Measurements from ENCODE around the gene PAK4.

Gene PAK4

DNA sequence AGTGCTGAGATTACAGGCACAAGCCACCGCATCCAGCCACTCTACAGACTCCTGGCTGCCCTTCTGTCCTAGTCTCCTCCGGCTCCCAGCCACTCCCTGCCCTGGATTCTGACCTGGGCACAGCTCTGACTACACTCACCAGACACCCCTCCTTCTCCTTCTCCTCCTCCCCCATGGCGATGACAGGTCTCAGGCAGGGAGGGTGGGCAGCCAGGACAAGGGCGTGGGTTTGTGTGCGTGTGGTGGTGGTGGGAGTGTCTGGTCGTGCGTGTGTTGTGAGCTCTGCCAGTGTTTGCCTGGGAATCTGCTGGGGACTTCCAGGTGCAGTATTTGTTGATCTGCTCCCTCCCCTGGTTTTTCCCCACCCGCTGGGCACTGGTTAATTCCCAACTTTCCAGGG lies 68.2 kb downstream of the PAK4 start:
- H3K9me3 Mint-ChIP-seq = no peaks in the 10 kb centered on the region
- DNase-seq (ENCODE audit: low spot score in 2 of 2) = no peak
- no peak overlapping the region for H3K27ac Mint-ChIP-seq
- H3K36me3 Mint-ChIP-seq = peaks cover 3% of the 10 kb centered on the region
- no peak for ATAC-seq (ENCODE audit: low read depth)
- H3K27me3 Mint-ChIP-seq = peaks cover 22% of the 10 kb centered on the region
- no peak overlapping the region for H3K4me3 Mint-ChIP-seq
- H3K4me1 Mint-ChIP-seq = peaks cover 9% of the 10 kb centered on the region

DNA sequence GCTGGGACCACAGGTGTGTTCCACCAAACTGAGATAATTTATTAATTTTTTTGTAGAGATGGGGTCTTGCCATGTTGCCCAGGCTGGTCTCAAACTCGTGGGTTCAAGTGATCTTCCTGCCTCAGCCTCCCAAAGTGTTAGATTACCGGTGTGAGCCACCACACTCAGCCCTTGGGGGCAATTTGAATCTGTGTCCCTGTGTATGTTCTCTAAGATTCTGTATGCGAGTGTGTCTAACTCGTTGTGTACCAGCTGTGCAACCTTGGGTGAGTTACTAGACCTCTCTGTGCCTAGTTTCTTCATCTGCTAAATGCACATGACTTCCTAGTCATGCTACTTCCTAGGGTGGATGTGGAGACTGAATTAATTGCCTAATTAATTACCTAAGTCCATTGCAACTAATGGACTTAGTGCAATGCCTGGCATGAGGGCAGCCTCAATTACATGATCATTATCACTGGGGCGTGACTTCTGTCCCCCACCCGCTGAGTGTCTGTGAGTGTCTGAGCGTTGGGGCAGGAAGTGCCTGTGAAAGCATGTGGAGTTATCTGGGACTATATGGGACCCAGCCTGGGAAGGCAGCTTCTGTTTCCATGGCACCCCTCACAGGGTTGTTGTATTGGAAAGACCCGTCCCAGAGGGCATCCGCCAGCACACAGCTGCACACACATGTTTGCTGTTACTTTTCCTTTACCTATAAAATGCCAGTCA lies 69.4 kb downstream of the PAK4 start:
- Mint-ChIP-seq H3K36me3 (no peaks in the 10 kb centered on the region), H3K4me1 (peaks cover 9% of the 10 kb centered on the region), H3K4me3 (no peak overlapping the region), H3K27ac (no peak overlapping the region), H3K9me3 (no peaks in the 10 kb centered on the region), H3K27me3 (peaks cover 24% of the 10 kb centered on the region)
- no peak for DNase-seq (ENCODE audit: low spot score in 2 of 2)
- ATAC-seq (ENCODE audit: low read depth) = no peak

DNA sequence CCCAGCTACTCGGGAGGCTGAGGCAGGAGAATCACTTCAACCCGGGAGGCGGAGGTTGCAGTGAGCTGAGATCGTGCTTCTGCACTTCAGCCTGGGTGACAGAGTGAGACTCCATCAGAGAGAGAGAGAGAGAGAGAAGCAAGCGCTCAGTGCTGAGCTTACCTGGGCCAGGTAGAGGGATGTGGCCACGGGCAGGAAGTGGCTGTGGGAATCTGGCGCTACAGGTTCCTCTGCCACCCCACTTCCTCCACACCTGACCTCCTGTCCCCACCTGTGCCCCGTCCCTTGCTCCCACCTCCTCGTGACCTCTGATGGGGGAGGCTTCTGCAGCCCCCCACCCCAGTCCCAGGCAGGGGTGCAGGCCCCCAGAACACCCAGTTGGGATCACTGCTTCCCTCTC lies 70.2 kb downstream of the PAK4 start:
- Mint-ChIP-seq H3K27ac (no peak overlapping the region), H3K27me3 (peaks cover 28% of the 10 kb centered on the region), H3K36me3 (no peaks in the 10 kb centered on the region), H3K4me3 (no peak overlapping the region), H3K9me3 (no peaks in the 10 kb centered on the region), H3K4me1 (peaks cover 9% of the 10 kb centered on the region)
- ATAC-seq (ENCODE audit: low read depth) (no peak), DNase-seq (ENCODE audit: low spot score in 2 of 2) (no peak)

DNA sequence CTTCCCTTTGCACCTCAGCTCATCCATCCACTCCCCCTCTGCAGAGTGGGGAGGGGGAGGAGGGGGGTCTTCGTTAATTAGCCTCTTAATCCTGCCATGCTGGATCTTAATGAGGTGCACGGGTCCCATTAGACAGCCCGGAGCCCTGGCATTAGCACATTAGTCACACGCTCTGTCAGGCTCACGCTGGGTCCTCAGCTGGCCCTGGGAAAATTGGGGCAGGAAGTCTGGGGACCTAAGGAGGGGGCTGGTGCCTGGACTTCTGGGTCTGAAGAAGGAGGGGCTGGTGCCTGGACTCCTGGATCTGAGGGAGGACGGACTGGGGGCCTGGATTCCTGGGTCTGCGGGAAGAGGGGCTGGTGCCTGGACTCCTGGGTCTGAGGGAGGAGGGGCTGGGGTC lies 70.7 kb downstream of the PAK4 start:
- Mint-ChIP-seq H3K4me3 (no peak overlapping the region), H3K36me3 (no peaks in the 10 kb centered on the region), H3K4me1 (peaks cover 9% of the 10 kb centered on the region), H3K27ac (no peak overlapping the region), H3K27me3 (peaks cover 33% of the 10 kb centered on the region), H3K9me3 (no peaks in the 10 kb centered on the region)
- DNase-seq (ENCODE audit: low spot score in 2 of 2) (no peak), ATAC-seq (ENCODE audit: low read depth) (no peak)

DNA sequence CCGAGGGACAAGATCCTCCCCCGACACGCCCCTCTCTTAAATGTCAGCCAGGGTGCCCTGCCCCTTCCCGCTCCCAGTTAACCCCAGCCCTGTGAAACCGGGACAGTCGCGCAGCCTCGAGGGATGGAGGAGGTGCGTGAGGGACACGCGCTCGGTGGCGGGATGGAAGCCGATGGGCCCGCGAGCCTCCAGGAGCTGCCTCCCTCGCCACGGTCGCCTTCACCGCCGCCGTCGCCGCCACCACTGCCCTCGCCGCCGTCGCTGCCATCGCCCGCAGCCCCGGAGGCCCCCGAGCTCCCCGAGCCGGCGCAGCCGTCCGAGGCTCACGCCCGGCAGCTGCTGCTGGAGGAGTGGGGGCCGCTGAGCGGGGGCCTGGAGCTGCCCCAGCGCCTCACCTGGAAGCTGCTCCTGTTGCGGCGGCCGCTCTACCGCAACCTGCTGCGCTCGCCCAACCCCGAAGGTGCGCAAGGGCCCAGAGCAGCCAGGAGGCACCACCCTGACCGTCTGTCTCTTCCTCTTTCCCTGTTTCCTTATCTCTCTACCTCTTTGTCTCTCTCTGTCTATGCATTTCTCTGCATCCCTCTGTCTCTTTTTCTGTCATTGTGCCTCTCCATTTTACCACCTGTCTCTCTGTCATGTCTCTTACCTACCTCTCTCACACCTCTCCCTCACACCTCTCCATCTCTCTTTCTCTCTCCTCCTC lies 71.4 kb downstream of the PAK4 start, which contains the start of gene NCCRP1:
NCCRP1 (plus strand) TSS at position 105 of the 703 bp plus-strand sequence; CDS start at position 124, 19 bp downstream.
- ATAC-seq (ENCODE audit: low read depth) (peak; percentile 41), DNase-seq (ENCODE audit: low spot score in 2 of 2) (no peak)
- Mint-ChIP-seq H3K27me3 (peaks cover 36% of the 10 kb centered on the region), H3K9me3 (no peaks in the 10 kb centered on the region), H3K4me1 (peaks cover 9% of the 10 kb centered on the region), H3K27ac (no peak within 1 kb of the TSS), H3K4me3 (peak within 1 kb of the TSS; percentile 64), H3K36me3 (no peaks in the 10 kb centered on the region)

DNA sequence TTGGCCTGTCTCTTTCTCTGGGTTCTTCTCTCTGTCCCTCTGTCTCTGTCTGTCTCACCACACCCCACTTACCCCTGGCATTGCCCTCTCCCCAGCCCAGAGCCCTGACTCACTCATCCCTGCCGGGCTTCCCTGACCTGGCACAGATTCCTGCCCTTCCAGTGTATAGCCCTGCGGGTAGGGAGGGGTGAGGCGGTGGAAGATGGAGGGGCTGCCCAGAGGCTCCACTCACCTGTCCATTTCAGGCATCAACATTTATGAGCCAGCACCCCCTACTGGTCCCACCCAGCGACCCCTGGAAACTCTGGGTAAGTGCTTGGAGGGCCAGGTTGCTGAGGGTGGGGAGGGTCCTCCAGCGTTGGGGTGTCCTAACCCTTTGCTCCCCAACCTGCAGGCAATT lies 72.2 kb downstream of the PAK4 start:
- ATAC-seq (ENCODE audit: low read depth) (no peak), DNase-seq (ENCODE audit: low spot score in 2 of 2) (no peak)
- Mint-ChIP-seq H3K36me3 (no peaks in the 10 kb centered on the region), H3K9me3 (no peaks in the 10 kb centered on the region), H3K27me3 (peaks cover 38% of the 10 kb centered on the region), H3K4me1 (peaks cover 9% of the 10 kb centered on the region), H3K4me3 (peak overlapping the region; percentile 22), H3K27ac (no peak overlapping the region)

DNA sequence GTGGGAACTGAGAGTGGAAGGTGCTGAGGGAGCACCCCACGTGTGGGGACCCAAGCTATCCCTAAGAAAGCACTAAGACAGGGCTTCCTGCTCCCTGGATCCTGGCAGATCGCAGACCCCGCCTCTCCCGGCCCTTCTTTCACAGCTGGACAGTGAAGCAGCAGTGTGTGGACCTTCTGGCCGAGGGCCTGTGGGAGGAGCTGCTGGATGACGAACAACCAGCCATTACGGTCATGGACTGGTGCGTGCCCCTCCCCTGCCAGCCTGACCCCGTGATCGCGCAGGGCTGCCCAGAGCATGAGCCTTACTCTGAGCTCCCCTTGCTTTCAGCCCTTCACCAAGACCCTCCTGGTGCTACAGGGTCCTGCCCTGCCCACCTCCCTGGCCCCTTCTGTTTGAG lies 73.4 kb downstream of the PAK4 start:
- H3K36me3 Mint-ChIP-seq = peaks cover 2% of the 10 kb centered on the region
- H3K27ac Mint-ChIP-seq = no peak overlapping the region
- peaks cover 38% of the 10 kb centered on the region for H3K27me3 Mint-ChIP-seq
- no peaks in the 10 kb centered on the region for H3K9me3 Mint-ChIP-seq
- no peak for DNase-seq (ENCODE audit: low spot score in 2 of 2)
- H3K4me1 Mint-ChIP-seq = peaks cover 9% of the 10 kb centered on the region
- no peak for ATAC-seq (ENCODE audit: low read depth)
- H3K4me3 Mint-ChIP-seq = no peak overlapping the region

DNA sequence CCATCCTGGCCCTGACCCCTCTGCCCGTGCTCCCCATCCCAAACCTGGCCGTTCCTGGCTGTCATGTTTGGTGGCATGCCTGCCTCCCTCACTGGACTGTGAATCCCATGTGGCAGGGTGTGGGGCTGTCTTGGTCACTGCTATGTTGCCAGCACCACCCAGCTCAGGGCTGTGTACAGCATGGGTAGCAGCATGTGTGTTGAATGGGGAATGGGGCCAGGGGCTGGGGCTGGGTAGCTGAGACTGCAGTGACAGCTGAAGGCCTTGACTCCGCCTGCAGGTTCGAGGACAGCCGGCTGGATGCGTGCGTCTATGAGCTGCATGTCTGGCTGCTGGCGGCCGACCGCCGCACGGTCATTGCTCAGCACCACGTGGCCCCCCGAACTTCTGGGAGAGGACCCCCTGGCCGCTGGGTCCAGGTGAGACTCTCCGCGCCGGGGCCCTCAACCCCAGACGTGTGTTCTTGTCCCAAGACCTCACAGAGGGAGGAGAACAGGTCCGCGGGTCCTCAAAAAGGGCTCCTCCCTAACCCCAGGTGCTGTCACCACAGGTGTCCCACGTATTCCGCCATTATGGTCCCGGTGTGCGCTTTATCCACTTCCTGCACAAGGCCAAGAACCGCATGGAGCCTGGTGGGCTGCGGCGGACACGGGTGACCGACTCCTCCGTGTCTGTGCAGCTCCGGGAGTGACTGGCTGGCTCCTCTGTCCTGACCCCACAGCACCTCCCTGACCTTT lies 74.6 kb downstream of the PAK4 start:
- H3K27me3 Mint-ChIP-seq = peaks cover 41% of the 10 kb centered on the region
- no peak overlapping the region for H3K27ac Mint-ChIP-seq
- peaks cover 2% of the 10 kb centered on the region for H3K36me3 Mint-ChIP-seq
- peaks cover 9% of the 10 kb centered on the region for H3K4me1 Mint-ChIP-seq
- no peak overlapping the region for H3K4me3 Mint-ChIP-seq
- DNase-seq (ENCODE audit: low spot score in 2 of 2) = no peak
- ATAC-seq (ENCODE audit: low read depth) = no peak
- H3K9me3 Mint-ChIP-seq = no peaks in the 10 kb centered on the region

DNA sequence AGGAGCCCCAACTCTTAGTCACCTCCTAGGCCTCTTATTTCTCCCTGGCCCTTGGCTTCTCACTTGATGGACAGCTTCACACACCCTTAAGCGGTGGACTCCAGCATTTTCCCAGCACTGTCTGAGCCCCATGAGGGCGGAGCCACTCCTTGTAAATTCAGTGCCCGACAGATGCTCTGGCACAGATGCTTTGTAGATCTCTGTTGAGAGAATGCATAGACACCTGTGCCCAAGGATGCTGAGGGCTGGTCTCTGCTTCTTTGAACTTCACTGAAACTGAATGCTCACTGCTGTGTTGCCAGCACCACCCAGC lies 75.2 kb downstream of the PAK4 start:
- ATAC-seq (ENCODE audit: low read depth) (no peak), DNase-seq (ENCODE audit: low spot score in 2 of 2) (no peak)
- H3K4me3 Mint-ChIP-seq = no peak overlapping the region
- H3K27me3 Mint-ChIP-seq = peaks cover 41% of the 10 kb centered on the region
- peaks cover 9% of the 10 kb centered on the region for H3K4me1 Mint-ChIP-seq
- H3K9me3 Mint-ChIP-seq = no peaks in the 10 kb centered on the region
- H3K27ac Mint-ChIP-seq = no peak overlapping the region
- H3K36me3 Mint-ChIP-seq = peaks cover 2% of the 10 kb centered on the region

DNA sequence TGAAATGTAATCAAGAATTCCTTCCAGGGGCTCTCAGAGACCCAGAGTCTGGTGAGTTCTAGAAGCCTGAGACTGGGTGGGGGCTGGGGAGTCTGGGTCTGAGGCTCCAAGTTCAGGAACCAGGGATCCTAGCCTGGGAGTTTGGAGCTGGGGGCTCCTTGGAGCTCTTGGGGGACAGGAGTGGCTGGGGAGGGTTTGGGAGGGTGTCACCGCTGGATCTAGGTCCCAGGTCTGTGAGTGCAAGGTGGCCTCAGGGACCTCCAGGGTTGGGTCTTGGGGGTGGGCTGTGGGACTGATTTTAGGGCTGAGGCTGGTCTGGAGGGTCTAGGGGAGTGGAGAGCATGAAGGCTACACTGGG lies 77.4 kb downstream of the PAK4 start:
- no peak for ATAC-seq (ENCODE audit: low read depth)
- DNase-seq (ENCODE audit: low spot score in 2 of 2) = no peak
- Mint-ChIP-seq H3K36me3 (peaks cover 2% of the 10 kb centered on the region), H3K27me3 (peaks cover 34% of the 10 kb centered on the region), H3K27ac (no peak overlapping the region), H3K9me3 (no peaks in the 10 kb centered on the region), H3K4me3 (no peak overlapping the region), H3K4me1 (no peaks in the 10 kb centered on the region)

DNA sequence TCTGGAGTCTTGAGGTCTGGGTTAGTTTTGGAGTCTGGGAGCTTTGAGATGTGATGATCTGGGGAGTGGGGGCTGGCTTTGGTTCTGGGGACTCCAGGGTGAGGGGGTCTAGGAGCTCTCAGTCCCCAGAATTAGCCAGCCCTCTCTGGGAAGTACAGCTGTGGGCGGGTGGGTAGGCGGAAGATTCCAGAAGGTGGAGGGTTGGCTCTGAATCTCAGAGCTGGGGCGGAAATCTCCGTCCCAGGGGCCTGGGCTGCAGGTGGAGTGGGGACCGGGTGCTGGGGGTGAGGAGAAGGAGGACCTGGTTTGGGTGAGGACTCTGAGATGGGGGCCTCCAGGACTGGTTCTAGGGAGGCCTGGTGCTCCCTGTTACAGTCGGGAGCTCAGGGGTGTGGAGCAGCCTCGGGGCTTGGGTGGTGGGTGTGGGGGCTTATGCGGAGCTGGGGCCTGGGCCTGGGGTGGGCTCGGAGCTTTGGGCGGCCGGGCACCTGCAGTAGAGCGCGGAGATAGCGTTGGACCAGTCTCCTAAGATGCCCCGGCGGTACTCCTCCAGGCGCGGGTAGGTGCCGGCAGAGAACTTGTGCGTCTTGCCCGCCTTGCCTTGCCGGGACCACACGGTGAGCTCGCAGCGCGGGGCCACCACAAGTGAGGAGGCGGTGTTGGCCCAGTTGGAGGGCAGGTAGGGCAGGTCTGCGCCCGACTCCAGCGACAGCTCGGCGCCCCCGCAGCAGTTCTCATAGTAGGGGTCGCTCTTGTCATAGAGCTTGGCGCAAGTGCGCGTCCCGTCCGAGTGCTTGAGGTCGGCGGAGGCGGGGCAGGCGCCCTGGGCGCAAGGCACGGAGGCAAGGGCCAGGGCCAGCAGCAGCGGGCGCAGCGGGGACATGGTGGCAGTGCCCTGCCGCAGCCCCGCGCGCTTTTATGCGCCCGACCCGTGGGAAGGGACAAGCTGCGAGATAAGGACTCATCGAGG lies 78.1 kb downstream of the PAK4 start, which contains the start of gene SYCN:
SYCN (minus strand) TSS at position 892 of the 970 bp plus-strand sequence; CDS start at position 883, 9 bp downstream.
- Mint-ChIP-seq H3K36me3 (peaks cover 2% of the 10 kb centered on the region), H3K9me3 (no peaks in the 10 kb centered on the region), H3K27me3 (peaks cover 34% of the 10 kb centered on the region), H3K27ac (no peak within 1 kb of the TSS), H3K4me1 (no peaks in the 10 kb centered on the region), H3K4me3 (no peak within 1 kb of the TSS)
- no peak for DNase-seq (ENCODE audit: low spot score in 2 of 2)
- ATAC-seq (ENCODE audit: low read depth) = no peak

DNA sequence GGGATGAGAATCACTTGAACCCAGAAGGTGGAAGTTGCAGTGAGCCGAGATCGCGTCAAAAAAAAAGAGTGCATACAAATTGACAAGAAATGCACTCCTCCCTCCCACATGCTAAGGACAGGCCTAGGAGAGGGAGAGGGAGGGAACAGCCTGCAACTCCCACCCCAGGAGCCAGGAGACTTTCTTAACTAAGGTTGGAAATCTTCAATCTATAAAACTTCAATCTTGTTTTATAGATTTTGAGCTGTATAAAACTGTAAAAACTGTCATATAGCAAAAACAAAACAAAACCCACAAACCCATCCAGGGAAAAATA lies 79.8 kb downstream of the PAK4 start:
- ATAC-seq (ENCODE audit: low read depth) (no peak), DNase-seq (ENCODE audit: low spot score in 2 of 2) (no peak)
- Mint-ChIP-seq H3K4me3 (no peak overlapping the region), H3K36me3 (peaks cover 2% of the 10 kb centered on the region), H3K27ac (no peak overlapping the region), H3K27me3 (peaks cover 27% of the 10 kb centered on the region), H3K4me1 (no peaks in the 10 kb centered on the region), H3K9me3 (no peaks in the 10 kb centered on the region)

DNA sequence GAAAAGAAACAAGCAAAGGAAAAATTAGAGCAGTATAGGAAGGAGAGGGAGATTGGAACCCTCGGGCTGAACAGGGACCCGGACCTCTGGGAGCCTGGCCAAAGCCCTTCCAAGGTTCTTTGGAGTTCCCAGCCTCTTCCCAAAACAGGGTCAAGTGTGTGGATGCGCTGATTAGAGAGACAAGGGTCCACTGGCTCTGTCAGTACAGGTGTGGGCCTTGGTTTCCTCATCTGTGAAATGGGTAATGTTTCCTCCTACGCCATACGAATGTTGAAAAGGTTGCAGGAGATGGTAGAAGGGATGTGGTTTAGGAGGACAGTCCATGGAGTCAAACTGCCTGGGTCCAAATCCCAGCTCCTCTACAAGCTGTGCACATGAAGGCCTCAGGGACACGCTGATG lies 80.5 kb downstream of the PAK4 start:
- H3K9me3 Mint-ChIP-seq = no peaks in the 10 kb centered on the region
- H3K36me3 Mint-ChIP-seq = peaks cover 2% of the 10 kb centered on the region
- H3K4me1 Mint-ChIP-seq = no peaks in the 10 kb centered on the region
- ATAC-seq (ENCODE audit: low read depth) (no peak), DNase-seq (ENCODE audit: low spot score in 2 of 2) (no peak)
- no peak overlapping the region for H3K4me3 Mint-ChIP-seq
- H3K27me3 Mint-ChIP-seq = peaks cover 20% of the 10 kb centered on the region
- no peak overlapping the region for H3K27ac Mint-ChIP-seq
